ENCODE data around the gene HOXB3. TPM values are rescaled to one million over a fixed set of nuclear protein-coding genes. Genes with fewer than 3 reads are reported as not detected.

Gene HOXB3
- polyA plus RNA-seq, 1 donor from 2014 or later, result not detected

DNA sequence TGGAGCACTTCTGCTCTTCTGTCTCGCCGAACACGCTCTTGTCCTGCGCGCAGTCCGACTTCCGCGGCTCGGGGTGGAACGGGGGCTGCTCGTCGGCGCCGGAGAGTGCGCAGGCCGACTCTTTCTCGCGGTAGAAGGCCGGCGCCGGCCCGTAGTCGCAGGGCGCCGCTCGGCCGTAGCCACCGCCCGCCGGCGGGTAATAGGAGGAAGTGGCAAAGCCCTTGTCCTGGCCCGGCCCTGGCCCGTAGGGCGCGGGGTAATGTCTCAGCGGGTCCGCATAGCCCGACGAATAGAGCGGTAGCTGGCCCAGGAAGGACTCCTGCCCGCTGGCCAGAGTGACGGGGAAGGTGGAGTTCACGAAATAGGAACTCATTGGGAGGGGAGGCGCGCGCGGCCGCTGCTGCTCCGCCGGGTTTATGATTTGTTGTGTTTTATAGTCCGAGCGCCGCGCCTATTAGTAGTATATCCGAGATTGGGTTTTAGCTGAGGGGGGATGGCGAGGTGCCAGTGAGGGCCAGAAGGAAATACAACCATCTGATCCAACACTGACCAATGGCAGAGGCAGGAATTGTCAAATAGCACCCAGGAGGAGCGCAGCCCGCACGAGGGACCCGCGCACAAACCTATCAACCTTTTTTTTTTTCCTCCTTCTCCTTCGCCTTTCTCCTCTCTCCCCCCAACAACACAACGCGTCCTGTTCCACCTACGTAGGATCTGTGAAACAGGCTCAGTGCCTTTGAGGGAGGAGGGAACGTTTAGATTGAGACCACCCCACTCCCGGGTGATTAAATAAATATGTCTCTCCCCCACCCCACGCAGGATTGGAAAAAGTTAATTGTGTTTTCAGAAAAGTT is 8.0 kb upstream of the HOXB3 start:
- TF ChIP-seq POLR2AphosphoS5 (IDR thresholded peaks at IDR 0.05) (no peak), MXI1 (conservative IDR thresholded peaks at IDR 0.05; ENCODE audit: poor library complexity, severe bottlenecking) (no peak), TAF1 (IDR thresholded peaks at IDR 0.05; ENCODE audit: low read depth) (no peak), EP300 (conservative IDR thresholded peaks at IDR 0.05; ENCODE audit: poor library complexity, severe bottlenecking) (no peak), SMC3 (conservative IDR thresholded peaks at IDR 0.05; ENCODE audit: poor library complexity) (no peak), RAD21 (conservative IDR thresholded peaks at IDR 0.05) (no peak)
- TF ChIP-seq, protein P1, sequence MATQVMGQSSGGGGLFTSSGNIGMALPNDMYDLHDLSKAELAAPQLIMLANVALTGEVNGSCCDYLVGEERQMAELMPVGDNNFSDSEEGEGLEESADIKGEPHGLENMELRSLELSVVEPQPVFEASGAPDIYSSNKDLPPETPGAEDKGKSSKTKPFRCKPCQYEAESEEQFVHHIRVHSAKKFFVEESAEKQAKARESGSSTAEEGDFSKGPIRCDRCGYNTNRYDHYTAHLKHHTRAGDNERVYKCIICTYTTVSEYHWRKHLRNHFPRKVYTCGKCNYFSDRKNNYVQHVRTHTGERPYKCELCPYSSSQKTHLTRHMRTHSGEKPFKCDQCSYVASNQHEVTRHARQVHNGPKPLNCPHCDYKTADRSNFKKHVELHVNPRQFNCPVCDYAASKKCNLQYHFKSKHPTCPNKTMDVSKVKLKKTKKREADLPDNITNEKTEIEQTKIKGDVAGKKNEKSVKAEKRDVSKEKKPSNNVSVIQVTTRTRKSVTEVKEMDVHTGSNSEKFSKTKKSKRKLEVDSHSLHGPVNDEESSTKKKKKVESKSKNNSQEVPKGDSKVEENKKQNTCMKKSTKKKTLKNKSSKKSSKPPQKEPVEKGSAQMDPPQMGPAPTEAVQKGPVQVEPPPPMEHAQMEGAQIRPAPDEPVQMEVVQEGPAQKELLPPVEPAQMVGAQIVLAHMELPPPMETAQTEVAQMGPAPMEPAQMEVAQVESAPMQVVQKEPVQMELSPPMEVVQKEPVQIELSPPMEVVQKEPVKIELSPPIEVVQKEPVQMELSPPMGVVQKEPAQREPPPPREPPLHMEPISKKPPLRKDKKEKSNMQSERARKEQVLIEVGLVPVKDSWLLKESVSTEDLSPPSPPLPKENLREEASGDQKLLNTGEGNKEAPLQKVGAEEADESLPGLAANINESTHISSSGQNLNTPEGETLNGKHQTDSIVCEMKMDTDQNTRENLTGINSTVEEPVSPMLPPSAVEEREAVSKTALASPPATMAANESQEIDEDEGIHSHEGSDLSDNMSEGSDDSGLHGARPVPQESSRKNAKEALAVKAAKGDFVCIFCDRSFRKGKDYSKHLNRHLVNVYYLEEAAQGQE (IDR thresholded peaks at IDR 0.05; ENCODE audit: borderline replicate concordance), result no peak
- TF ChIP-seq, protein P2, sequence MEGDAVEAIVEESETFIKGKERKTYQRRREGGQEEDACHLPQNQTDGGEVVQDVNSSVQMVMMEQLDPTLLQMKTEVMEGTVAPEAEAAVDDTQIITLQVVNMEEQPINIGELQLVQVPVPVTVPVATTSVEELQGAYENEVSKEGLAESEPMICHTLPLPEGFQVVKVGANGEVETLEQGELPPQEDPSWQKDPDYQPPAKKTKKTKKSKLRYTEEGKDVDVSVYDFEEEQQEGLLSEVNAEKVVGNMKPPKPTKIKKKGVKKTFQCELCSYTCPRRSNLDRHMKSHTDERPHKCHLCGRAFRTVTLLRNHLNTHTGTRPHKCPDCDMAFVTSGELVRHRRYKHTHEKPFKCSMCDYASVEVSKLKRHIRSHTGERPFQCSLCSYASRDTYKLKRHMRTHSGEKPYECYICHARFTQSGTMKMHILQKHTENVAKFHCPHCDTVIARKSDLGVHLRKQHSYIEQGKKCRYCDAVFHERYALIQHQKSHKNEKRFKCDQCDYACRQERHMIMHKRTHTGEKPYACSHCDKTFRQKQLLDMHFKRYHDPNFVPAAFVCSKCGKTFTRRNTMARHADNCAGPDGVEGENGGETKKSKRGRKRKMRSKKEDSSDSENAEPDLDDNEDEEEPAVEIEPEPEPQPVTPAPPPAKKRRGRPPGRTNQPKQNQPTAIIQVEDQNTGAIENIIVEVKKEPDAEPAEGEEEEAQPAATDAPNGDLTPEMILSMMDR (IDR thresholded peaks at IDR 0.05; ENCODE audit: poor library complexity, severe bottlenecking), result no peak
- Histone ChIP-seq H3K79me2 (replicated peaks; ENCODE audit: insufficient read depth, low read length) (no peaks in the 10 kb centered on the region), H3F3A (ENCODE audit: insufficient read depth, low read length, poor library complexity, severe bottlenecking) (no peaks in the 10 kb centered on the region), H3K9me3 (ENCODE audit: low read length) (peaks cover 11% of the 10 kb centered on the region), H3K4me2 (ENCODE audit: low read length) (no peak overlapping the region), H3K36me3 (ENCODE audit: insufficient read depth, low read length) (no peaks in the 10 kb centered on the region), H3K27ac (ENCODE audit: low read length) (no peak overlapping the region), H2AFZ (ENCODE audit: low read depth, low read length) (no peak overlapping the region), H3K9me2 (ENCODE audit: insufficient read depth, low read length) (no peaks in the 10 kb centered on the region), H4K20me1 (ENCODE audit: insufficient read depth) (no peaks in the 10 kb centered on the region), H3K27me3 (ENCODE audit: insufficient read depth, low read depth, low read length) (peaks cover 100% of the 10 kb centered on the region), H3K4me3 (ENCODE audit: low read length) (peak overlapping the region; percentile 25), H3K9ac (ENCODE audit: low read length) (no peak overlapping the region)

DNA sequence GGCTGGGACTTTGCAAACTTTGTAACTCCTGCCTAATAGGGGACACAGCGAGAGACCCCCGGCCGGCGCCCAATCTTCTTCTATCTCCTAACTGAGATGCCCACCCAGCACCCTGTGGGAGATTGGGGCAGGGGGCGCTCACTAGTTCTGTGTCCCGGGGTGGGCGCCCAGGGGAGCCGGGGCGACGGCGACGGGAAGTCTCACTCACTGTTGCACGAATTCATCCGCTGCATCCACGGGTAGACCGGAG is 7.4 kb upstream of the HOXB3 start:
- TF ChIP-seq SMC3 (conservative IDR thresholded peaks at IDR 0.05; ENCODE audit: poor library complexity) (no peak), TAF1 (IDR thresholded peaks at IDR 0.05; ENCODE audit: low read depth) (no peak)
- Histone ChIP-seq H3K4me2 (ENCODE audit: low read length) (no peak overlapping the region), H4K20me1 (ENCODE audit: insufficient read depth) (no peaks in the 10 kb centered on the region), H3K27ac (ENCODE audit: low read length) (no peak overlapping the region), H3K9ac (ENCODE audit: low read length) (no peak overlapping the region), H3K27me3 (ENCODE audit: insufficient read depth, low read depth, low read length) (peaks cover 100% of the 10 kb centered on the region), H2AFZ (ENCODE audit: low read depth, low read length) (no peak overlapping the region), H3F3A (ENCODE audit: insufficient read depth, low read length, poor library complexity, severe bottlenecking) (no peaks in the 10 kb centered on the region), H3K4me3 (ENCODE audit: low read length) (peak overlapping the region; percentile 25), H3K9me3 (ENCODE audit: low read length) (peaks cover 6% of the 10 kb centered on the region), H3K9me2 (ENCODE audit: insufficient read depth, low read length) (no peaks in the 10 kb centered on the region), H3K79me2 (replicated peaks; ENCODE audit: insufficient read depth, low read length) (no peaks in the 10 kb centered on the region), H3K36me3 (ENCODE audit: insufficient read depth, low read length) (no peaks in the 10 kb centered on the region)

Measured in neural cell (in vitro differentiated cells).